PC-3 (cell line): ENCODE results near the gene PRKAG3. TPM values are rescaled to one million over a fixed set of nuclear protein-coding genes. Genes with fewer than 3 reads are reported as not detected.

Experiments used
- ATAC-seq: fragments of 200-7000 bp; cut with Tn5 transposase; 2 replicates; pipeline ENCODE4 v1.9.1; 2020; ENCODE audit warnings: mild to moderate bottlenecking, moderate library complexity
- BruUV-seq: library from RNA; stranded (reverse); fragments of 400-500 nt; replicated peaks from 2 replicates; lab custom pipeline; 2021; lab: Mats Ljungman, UMichigan
- CTCF ChIA-PET: fragments of 300-600 bp; sonication (Branson Sonifier 250); formaldehyde crosslinking; loops from one replicate; lab custom pipeline; 2022; ENCODE audit warnings: antibody characterized with exemption; lab: Charles Lee
- POLR2A ChIA-PET: fragments of 300-600 bp; sonication (Branson Sonifier 250); formaldehyde crosslinking; loops from one replicate; lab custom pipeline; 2022; ENCODE audit warnings: antibody characterized with exemption; ENCODE audit not compliant: unreplicated experiment; lab: Charles Lee
- DNase-seq: peaks from one replicate; pipeline ENCODE4 v3.0.0-alpha.2; 2015
- H2AFZ ChIP-seq: fragments of 300-600 bp; sonication (generic); 2 replicates; pipeline ENCODE4 v1.6.0; 2016; ENCODE audit warnings: antibody characterized with exemption, low read length
- H3F3A ChIP-seq: fragments of 300-600 bp; sonication (generic); one replicate; pipeline ENCODE4 v1.6.0; 2017; ENCODE audit warnings: antibody characterized with exemption, low read length, control low read depth, mild to moderate bottlenecking; ENCODE audit not compliant: unreplicated experiment
- H3K27ac ChIP-seq: fragments of 300-600 bp; sonication (generic); 2 replicates; pipeline ENCODE4 v1.5.1; 2016; ENCODE audit warnings: mild to moderate bottlenecking, low read length
- H3K27me3 ChIP-seq: fragments of 300-600 bp; sonication (generic); 2 replicates; pipeline ENCODE4 v1.6.1; 2016; ENCODE audit warnings: low read length, mixed read lengths
- H3K36me3 ChIP-seq: fragments of 300-600 bp; sonication (generic); 2 replicates; pipeline ENCODE4 v1.6.1; 2016; ENCODE audit warnings: low read depth, mixed run types, low read length, mixed read lengths
- H3K4me1 ChIP-seq: fragments of 300-600 bp; sonication (generic); 2 replicates; pipeline ENCODE4 v1.5.1; 2016; ENCODE audit warnings: low read length; ENCODE audit not compliant: insufficient read depth
- H3K4me2 ChIP-seq: fragments of 300-600 bp; sonication (generic); 2 replicates; pipeline ENCODE4 v1.6.0; 2016; ENCODE audit warnings: low read length
- H3K4me3 ChIP-seq: fragments of 300-600 bp; sonication (generic); 2 replicates; pipeline ENCODE4 v1.5.1; 2016; ENCODE audit warnings: mild to moderate bottlenecking, low read length, mixed read lengths
- H3K79me2 ChIP-seq: fragments of 300-600 bp; sonication (generic); 2 replicates; pipeline ENCODE4 v1.6.1; 2017; ENCODE audit warnings: low read length, mixed read lengths
- H3K9ac ChIP-seq: fragments of 300-600 bp; sonication (generic); 2 replicates; pipeline ENCODE4 v1.6.0; 2016; ENCODE audit warnings: mild to moderate bottlenecking, low read length
- H3K9me2 ChIP-seq: fragments of 300-600 bp; sonication (generic); replicated peaks from 2 replicates; pipeline ENCODE4 v1.6.1; 2016; ENCODE audit warnings: mixed run types, low read length, mixed read lengths
- H3K9me3 ChIP-seq: fragments of 300-600 bp; sonication (generic); 2 replicates; pipeline ENCODE4 v1.6.1; 2016; ENCODE audit warnings: low read length, mixed read lengths
- H4K20me1 ChIP-seq: fragments of 300-600 bp; sonication (generic); 2 replicates; pipeline ENCODE4 v1.6.1; 2016; ENCODE audit warnings: low read length, mixed read lengths
- EZH2 ChIP-seq: fragments of 300-600 bp; sonication (generic); IDR thresholded peaks from one replicate; pipeline ENCODE4 v1.6.1; 2017; ENCODE audit warnings: antibody characterized with exemption, mild to moderate bottlenecking, low read length; ENCODE audit not compliant: unreplicated experiment
- EZH2phosphoT487 ChIP-seq: fragments of 300-600 bp; sonication (generic); IDR thresholded peaks from 2 replicates; pipeline ENCODE4 v1.6.1; 2018; ENCODE audit warnings: mild to moderate bottlenecking, antibody characterized with exemption, low read length, borderline replicate concordance
- intact Hi-C: fragments of 100-400 bp; cut with micrococcal nuclease; formaldehyde crosslinking; loops from 2 replicates; pipeline ENCODE4 v1.9.0; 2023
- total RNA-seq: library from RNA; depleted of rRNA; stranded (reverse); fragments of >200 nt; gene quantifications from 2 replicates; pipeline ENCODE4 v1.2.3, GENCODE V29; 2014
- TF ChIP-seq, protein P1 (sequence below): fragments of 300-600 bp; sonication (generic); conservative IDR thresholded peaks from 2 replicates; pipeline ENCODE4 v1.5.1; 2017; ENCODE audit warnings: antibody characterized with exemption, low read depth, mild to moderate bottlenecking, low read length

The PRKAG3 gene
- total RNA-seq, 1 experiment from 2014 or later: not detected

DNA sequence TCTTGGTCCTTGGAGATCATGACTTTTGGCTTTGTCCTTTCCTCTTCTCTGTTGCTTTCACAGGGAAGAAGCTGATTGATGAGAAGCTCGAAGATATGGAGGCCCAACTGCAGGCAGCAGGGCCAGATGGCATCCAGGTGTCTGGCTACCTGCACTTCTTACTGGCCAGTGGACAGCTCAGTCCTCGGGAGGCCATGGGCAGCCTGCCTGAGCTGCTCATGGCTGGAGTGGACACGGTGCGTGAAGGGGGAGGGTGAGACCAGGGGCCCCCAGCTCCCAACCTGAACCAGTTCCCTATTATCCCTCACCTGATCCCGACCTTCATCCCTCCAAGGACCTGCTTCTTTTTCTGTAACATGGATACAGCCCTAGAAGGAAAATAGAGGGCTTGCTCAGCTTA, 18.7 kb downstream of the PRKAG3 start:
- POLR2A ChIA-PET: no interaction called here
- no peak overlapping the region for H2AFZ ChIP-seq

DNA sequence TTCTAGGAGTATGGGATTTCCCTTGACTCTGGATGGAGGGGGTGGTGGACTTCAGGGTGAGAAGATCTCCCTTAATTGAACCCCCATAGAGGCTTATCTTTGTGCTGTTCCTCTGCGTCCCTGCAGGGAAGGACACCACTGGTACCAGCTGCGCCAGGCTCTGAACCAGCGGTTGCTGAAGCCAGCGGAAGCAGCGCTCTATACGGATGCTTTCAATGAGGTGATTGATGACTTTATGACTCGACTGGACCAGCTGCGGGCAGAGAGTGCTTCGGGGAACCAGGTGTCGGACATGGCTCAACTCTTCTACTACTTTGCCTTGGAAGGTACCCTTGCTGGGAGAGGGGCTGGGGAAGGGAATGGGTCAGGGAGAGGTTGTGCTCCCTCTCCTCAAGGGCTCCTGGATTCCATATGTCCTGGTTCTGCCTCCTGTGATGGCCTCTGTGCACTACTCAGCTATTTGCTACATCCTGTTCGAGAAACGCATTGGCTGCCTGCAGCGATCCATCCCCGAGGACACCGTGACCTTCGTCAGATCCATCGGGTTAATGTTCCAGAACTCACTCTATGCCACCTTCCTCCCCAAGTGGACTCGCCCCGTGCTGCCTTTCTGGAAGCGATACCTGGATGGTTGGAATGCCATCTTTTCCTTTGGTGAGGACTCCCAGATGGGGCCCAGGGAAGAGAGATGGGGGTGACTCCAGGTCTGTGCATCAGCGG, 19.3 kb downstream of the PRKAG3 start:
- Histone ChIP-seq H3K27ac (no peak overlapping the region), H3K4me3 (no peak overlapping the region), H3K79me2 (no peaks in the 10 kb centered on the region), H3K4me1 (no peaks in the 10 kb centered on the region), H4K20me1 (no peaks in the 10 kb centered on the region), H2AFZ (no peak overlapping the region), H3K9me2 (no peaks in the 10 kb centered on the region), H3F3A (no peaks in the 10 kb centered on the region), H3K36me3 (no peaks in the 10 kb centered on the region), H3K9ac (no peak overlapping the region), H3K9me3 (no peaks in the 10 kb centered on the region), H3K4me2 (no peak overlapping the region), H3K27me3 (no peaks in the 10 kb centered on the region)
- intact Hi-C loops: no loop called here
- DNase-seq (no peak), ATAC-seq (no peak)
- no peak for TF ChIP-seq EZH2phosphoT487
- TF ChIP-seq EZH2: no peak
- TF ChIP-seq, protein P1, sequence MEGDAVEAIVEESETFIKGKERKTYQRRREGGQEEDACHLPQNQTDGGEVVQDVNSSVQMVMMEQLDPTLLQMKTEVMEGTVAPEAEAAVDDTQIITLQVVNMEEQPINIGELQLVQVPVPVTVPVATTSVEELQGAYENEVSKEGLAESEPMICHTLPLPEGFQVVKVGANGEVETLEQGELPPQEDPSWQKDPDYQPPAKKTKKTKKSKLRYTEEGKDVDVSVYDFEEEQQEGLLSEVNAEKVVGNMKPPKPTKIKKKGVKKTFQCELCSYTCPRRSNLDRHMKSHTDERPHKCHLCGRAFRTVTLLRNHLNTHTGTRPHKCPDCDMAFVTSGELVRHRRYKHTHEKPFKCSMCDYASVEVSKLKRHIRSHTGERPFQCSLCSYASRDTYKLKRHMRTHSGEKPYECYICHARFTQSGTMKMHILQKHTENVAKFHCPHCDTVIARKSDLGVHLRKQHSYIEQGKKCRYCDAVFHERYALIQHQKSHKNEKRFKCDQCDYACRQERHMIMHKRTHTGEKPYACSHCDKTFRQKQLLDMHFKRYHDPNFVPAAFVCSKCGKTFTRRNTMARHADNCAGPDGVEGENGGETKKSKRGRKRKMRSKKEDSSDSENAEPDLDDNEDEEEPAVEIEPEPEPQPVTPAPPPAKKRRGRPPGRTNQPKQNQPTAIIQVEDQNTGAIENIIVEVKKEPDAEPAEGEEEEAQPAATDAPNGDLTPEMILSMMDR: no peak
- no TSS peak for BruUV-seq
- ChIA-PET CTCF (no interaction called here), POLR2A (no interaction called here)

More for the DNA sequence above, 18.7 kb downstream of the PRKAG3 start:
- H3K27ac ChIP-seq: no peak overlapping the region
- H3K4me2 ChIP-seq: no peak overlapping the region
- no TSS peak for BruUV-seq
- intact Hi-C loops: no loop called here
- no peaks in the 10 kb centered on the region for H3K79me2 ChIP-seq
- H3K4me3 ChIP-seq: no peak overlapping the region
- ATAC-seq (no peak), DNase-seq (no peak)
- no peaks in the 10 kb centered on the region for H3K9me3 ChIP-seq
- H3K9ac ChIP-seq: no peak overlapping the region
- TF ChIP-seq EZH2phosphoT487 (no peak), EZH2 (no peak)
- TF ChIP-seq, protein P1: no peak
- no peaks in the 10 kb centered on the region for H3K27me3 ChIP-seq
- H3F3A ChIP-seq: no peaks in the 10 kb centered on the region
- H3K36me3 ChIP-seq: no peaks in the 10 kb centered on the region
- CTCF ChIA-PET: no interaction called here
- no peaks in the 10 kb centered on the region for H3K9me2 ChIP-seq
- no peaks in the 10 kb centered on the region for H4K20me1 ChIP-seq
- H3K4me1 ChIP-seq: no peaks in the 10 kb centered on the region

DNA sequence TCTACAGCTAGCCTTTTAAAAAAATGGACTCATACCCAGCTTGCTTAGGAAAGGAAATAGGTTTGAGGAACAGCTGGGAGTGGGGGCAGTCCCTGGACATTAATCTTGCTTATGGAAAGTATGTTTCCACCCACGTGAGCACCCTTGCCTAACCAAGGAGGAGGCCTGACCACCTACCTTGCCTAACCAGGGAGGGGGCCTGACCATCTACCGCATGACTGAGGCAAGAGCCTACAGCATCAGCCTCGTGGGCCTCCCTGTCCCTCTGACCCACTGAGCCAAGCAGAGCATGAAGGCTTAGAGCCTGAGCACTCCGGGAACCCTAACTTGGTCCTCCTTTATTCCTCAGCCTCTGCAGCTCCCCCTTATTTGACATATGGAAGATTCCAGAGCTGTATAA, 20.2 kb downstream of the PRKAG3 start:
- POLR2A ChIA-PET: no interaction called here
- H3K9me2 ChIP-seq: no peaks in the 10 kb centered on the region

More for the DNA sequence above, 20.2 kb downstream of the PRKAG3 start:
- TF ChIP-seq EZH2 (no peak), EZH2phosphoT487 (no peak)
- TF ChIP-seq, protein P1: no peak
- Histone ChIP-seq H3K4me1 (peaks cover 4% of the 10 kb centered on the region; the same call in 1 of the 2 replicates), H3K4me3 (no peak overlapping the region), H3K4me2 (no peak overlapping the region), H4K20me1 (no peaks in the 10 kb centered on the region), H3F3A (no peaks in the 10 kb centered on the region), H3K27me3 (no peaks in the 10 kb centered on the region), H3K36me3 (no peaks in the 10 kb centered on the region), H3K9ac (no peak overlapping the region), H2AFZ (no peak overlapping the region), H3K27ac (no peak overlapping the region), H3K9me3 (no peaks in the 10 kb centered on the region), H3K79me2 (no peaks in the 10 kb centered on the region)
- no TSS peak for BruUV-seq
- ATAC-seq (no peak), DNase-seq (no peak)
- intact Hi-C loops: no loop called here
- CTCF ChIA-PET: no interaction called here
